T-helper 1 cell treated with Interleukin-12 subunit alpha and Interleukin-12 subunit beta and Interleukin-4 antibody, amounts not matched to agents 30 μg/mL and 1 μg/mL, for 36 hours (primary cell): ENCODE measurements around the gene NCAM2.

Experiments
- H3K27ac Mint-ChIP-seq: one replicate; pipeline ENCODE4 v1.8.0; 2021; ENCODE audit warnings: mild to moderate bottlenecking, mixed read lengths
- H3K27me3 Mint-ChIP-seq: one replicate; pipeline ENCODE4 v1.8.0; 2021; ENCODE audit warnings: low read depth, mixed read lengths
- H3K36me3 Mint-ChIP-seq: one replicate; pipeline ENCODE4 v1.8.0; 2021; ENCODE audit warnings: low read depth, mixed read lengths
- H3K4me1 Mint-ChIP-seq: one replicate; pipeline ENCODE4 v1.8.0; 2021; ENCODE audit warnings: low read depth, mixed read lengths
- H3K4me3 Mint-ChIP-seq: one replicate; pipeline ENCODE4 v1.8.0; 2021; ENCODE audit warnings: mild to moderate bottlenecking, moderate library complexity, mixed read lengths
- H3K9me3 Mint-ChIP-seq: one replicate; pipeline ENCODE4 v1.8.0; 2021; ENCODE audit warnings: mixed read lengths

The NCAM2 gene

DNA sequence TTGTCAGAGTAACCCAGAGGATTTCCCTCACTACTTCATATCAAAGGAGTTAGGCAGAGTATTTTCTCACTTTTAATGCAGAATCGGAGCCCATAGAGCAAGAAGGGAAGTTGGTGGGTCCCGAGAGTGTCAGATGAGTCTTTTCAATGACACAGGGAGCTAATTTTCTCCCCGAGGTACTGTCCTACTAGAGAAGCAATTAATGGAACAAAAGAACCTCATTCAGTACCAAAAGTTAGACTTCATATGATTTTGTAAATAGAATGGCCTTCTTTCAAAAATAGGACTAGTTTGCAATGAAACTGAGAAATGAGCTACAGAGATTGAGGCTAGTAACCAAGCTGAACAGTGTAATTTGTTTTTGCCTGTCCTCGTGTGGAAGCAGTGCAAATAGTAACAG lies 3.9 kb downstream of the NCAM2 start:
- no peaks in the 10 kb centered on the region for H3K36me3 Mint-ChIP-seq
- peaks cover 21% of the 10 kb centered on the region for H3K27me3 Mint-ChIP-seq
- no peak overlapping the region for H3K27ac Mint-ChIP-seq
- H3K4me3 Mint-ChIP-seq, result no peak overlapping the region
- H3K9me3 Mint-ChIP-seq, result no peaks in the 10 kb centered on the region
- peaks cover 4% of the 10 kb centered on the region for H3K4me1 Mint-ChIP-seq

GRCh38 chr21:21003701-21004100 lies 5.5 kb downstream of the NCAM2 start:
- H3K4me3 Mint-ChIP-seq, result no peak overlapping the region
- peaks cover 14% of the 10 kb centered on the region for H3K27me3 Mint-ChIP-seq
- no peaks in the 10 kb centered on the region for H3K36me3 Mint-ChIP-seq
- no peaks in the 10 kb centered on the region for H3K9me3 Mint-ChIP-seq
- H3K27ac Mint-ChIP-seq, result no peak overlapping the region
- H3K4me1 Mint-ChIP-seq, result peaks cover 2% of the 10 kb centered on the region

DNA sequence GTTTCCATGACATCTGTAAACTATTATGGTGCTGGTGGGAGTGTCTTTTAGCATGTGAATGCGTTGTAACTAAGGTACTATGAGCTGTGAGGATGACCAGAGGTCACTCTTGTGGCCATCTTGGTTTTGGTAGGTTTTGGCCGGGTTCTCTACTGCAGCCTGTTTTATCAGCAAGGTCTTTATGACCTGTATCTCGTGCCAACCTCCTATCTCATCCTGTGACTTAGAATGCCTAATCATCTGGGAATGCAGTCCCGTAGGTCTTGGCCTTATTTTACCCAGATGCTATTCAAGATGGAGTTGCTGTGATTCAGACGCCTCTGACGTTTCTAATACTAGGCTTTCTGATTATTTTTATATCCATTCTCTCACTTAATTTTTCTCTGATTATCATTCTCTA lies 9.4 kb downstream of the NCAM2 start:
- no peaks in the 10 kb centered on the region for H3K4me1 Mint-ChIP-seq
- H3K36me3 Mint-ChIP-seq, result no peaks in the 10 kb centered on the region
- H3K27me3 Mint-ChIP-seq, result no peaks in the 10 kb centered on the region
- no peak overlapping the region for H3K27ac Mint-ChIP-seq
- no peaks in the 10 kb centered on the region for H3K9me3 Mint-ChIP-seq
- H3K4me3 Mint-ChIP-seq, result no peak overlapping the region

DNA sequence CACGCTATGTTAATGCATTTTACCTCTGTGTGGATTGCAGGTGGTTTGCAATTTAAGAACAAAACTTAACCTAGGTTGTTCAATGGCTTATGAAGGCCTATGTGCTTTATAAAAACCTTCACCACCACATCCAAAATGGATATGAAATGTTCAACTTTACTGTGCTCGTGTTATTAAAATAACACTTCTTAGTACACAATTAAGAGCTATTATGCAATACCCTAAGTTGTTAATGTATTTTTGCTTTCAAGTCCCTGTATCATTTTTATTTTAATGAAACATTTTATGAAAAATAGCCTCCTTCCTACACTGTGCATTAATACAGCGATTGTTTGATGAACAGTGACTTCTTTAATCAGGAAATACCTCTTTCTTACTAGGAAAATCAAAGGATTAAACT lies 12.0 kb downstream of the NCAM2 start:
- no peaks in the 10 kb centered on the region for H3K36me3 Mint-ChIP-seq
- no peak overlapping the region for H3K4me3 Mint-ChIP-seq
- no peaks in the 10 kb centered on the region for H3K4me1 Mint-ChIP-seq
- H3K27ac Mint-ChIP-seq, result no peak overlapping the region
- no peaks in the 10 kb centered on the region for H3K27me3 Mint-ChIP-seq
- no peaks in the 10 kb centered on the region for H3K9me3 Mint-ChIP-seq

DNA sequence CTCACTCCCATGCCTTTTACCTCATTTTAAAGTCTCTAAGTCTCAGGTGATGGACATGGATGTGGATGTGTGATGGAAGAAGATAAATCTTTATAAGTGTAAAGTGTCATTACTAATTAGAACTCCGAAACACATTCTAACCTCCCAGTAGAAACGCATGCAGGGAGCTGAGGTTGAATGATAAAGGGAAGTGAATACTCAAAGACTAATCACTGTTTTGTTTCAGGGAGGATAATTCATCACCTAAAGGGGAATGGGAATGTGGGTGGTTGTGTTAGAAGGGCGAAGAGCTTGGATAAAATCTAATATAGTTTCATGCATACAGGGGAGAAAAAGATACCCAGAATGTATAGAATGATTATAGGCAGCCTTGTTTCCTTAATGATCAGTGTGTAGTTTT lies 12.5 kb downstream of the NCAM2 start:
- no peaks in the 10 kb centered on the region for H3K9me3 Mint-ChIP-seq
- H3K4me1 Mint-ChIP-seq, result no peaks in the 10 kb centered on the region
- H3K27ac Mint-ChIP-seq, result no peak overlapping the region
- H3K27me3 Mint-ChIP-seq, result no peaks in the 10 kb centered on the region
- no peaks in the 10 kb centered on the region for H3K36me3 Mint-ChIP-seq
- H3K4me3 Mint-ChIP-seq, result no peak overlapping the region

GRCh38 chr21:21018821-21019220 lies 20.6 kb downstream of the NCAM2 start:
- Mint-ChIP-seq H3K36me3 (no peaks in the 10 kb centered on the region), H3K4me3 (no peak overlapping the region), H3K9me3 (no peaks in the 10 kb centered on the region), H3K4me1 (no peaks in the 10 kb centered on the region), H3K27me3 (no peaks in the 10 kb centered on the region), H3K27ac (no peak overlapping the region)

GRCh38 chr21:21019681-21020080 lies 21.5 kb downstream of the NCAM2 start:
- H3K4me3 Mint-ChIP-seq, result no peak overlapping the region

DNA sequence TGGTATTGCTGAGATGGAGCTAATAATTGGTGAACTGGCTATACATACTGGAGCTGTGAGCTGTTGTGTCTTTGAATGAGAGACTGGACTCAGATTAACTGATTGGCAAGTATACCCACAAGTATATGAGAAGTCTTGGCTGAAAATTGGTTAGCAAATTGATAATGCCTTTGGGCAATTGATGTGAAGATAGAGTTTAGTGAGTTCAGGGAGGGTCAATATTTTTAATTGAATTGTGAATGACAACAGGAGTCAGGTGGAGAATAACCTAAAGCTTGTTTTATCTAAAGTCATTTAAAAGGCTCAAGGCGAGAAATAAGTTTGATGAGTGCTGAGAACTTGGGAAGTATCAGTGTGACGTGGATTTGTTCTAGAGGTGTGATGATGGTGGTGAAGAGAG lies 27.5 kb downstream of the NCAM2 start:
- H3K4me1 Mint-ChIP-seq, result no peaks in the 10 kb centered on the region
- no peak overlapping the region for H3K27ac Mint-ChIP-seq
- no peaks in the 10 kb centered on the region for H3K9me3 Mint-ChIP-seq
- no peaks in the 10 kb centered on the region for H3K27me3 Mint-ChIP-seq
- H3K36me3 Mint-ChIP-seq, result no peaks in the 10 kb centered on the region
- H3K4me3 Mint-ChIP-seq, result no peak overlapping the region

More at GRCh38 chr21:21019681-21020080, 21.5 kb downstream of the NCAM2 start:
- Mint-ChIP-seq H3K9me3 (no peaks in the 10 kb centered on the region), H3K4me1 (no peaks in the 10 kb centered on the region), H3K36me3 (no peaks in the 10 kb centered on the region), H3K27me3 (no peaks in the 10 kb centered on the region), H3K27ac (no peak overlapping the region)

DNA sequence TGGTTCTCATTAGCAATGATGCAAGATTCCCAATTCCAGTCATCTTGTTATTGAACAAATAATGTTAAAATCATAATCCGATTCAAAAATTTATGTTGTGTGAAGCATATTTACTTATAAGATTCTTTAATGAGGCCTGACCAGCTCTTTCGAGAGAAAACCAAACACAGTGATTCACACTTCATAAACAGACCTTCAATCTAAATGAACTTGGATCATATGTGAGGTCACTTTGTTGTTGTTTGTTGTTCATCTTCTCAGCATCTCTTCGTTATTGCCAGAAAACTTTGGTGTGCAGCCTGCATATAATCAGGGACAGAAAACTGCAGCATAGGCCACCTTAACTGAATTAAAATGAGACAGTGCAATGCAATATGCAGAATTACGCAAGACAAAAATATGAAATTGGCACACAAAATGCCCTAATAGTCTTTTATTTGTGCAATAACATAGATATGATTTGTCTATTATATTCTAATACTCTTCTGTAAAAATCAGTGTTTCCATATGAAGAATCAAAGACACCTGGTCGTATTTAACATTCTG lies 30.1 kb downstream of the NCAM2 start:
- Mint-ChIP-seq H3K9me3 (no peaks in the 10 kb centered on the region), H3K4me3 (no peak overlapping the region)

DNA sequence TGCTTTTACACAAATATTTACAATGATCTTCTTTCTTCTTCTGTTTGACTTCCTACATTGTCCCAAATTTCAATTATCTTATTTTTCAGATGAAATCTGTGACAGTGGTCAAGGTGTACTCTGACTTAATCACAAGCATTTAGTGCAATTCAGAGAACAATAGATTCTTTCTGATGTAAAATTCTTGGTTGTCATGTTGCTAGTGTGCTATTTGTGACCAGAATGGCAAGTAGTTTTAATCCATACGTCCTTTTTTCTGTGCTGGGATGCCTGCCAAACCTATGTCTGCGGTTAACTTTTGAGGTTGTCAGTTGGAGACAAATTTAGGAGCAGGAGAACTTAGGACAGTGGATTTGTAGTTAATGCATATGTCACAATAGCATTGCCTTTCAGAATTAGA lies 31.0 kb downstream of the NCAM2 start:
- no peaks in the 10 kb centered on the region for H3K9me3 Mint-ChIP-seq
- no peaks in the 10 kb centered on the region for H3K36me3 Mint-ChIP-seq
- H3K27me3 Mint-ChIP-seq, result no peaks in the 10 kb centered on the region
- H3K4me3 Mint-ChIP-seq, result no peak overlapping the region
- H3K27ac Mint-ChIP-seq, result no peak overlapping the region
- no peaks in the 10 kb centered on the region for H3K4me1 Mint-ChIP-seq

More for the DNA sequence above, 30.1 kb downstream of the NCAM2 start:
- no peaks in the 10 kb centered on the region for H3K27me3 Mint-ChIP-seq
- H3K36me3 Mint-ChIP-seq, result no peaks in the 10 kb centered on the region
- no peak overlapping the region for H3K27ac Mint-ChIP-seq
- no peaks in the 10 kb centered on the region for H3K4me1 Mint-ChIP-seq

DNA sequence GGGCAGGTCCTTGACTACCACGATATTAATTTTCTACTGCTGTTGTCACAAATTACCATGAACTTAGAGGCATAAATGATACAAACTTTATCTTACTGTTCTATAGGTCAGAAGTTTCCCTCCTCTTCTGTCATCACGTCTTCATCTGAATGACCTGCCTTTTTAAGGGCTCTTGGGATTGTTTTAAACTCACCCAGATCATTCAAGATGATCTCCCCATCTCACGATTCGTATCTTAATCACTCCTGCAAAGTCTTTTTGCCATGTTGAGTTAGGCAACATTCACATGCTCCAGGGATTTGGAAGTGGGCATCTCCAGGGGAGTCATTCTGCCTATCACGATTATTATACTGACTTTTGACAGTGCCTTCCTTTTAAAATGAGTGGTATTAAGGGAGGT lies 32.1 kb downstream of the NCAM2 start:
- Mint-ChIP-seq H3K4me1 (no peaks in the 10 kb centered on the region), H3K4me3 (no peak overlapping the region), H3K9me3 (no peaks in the 10 kb centered on the region), H3K27ac (no peak overlapping the region), H3K36me3 (no peaks in the 10 kb centered on the region), H3K27me3 (no peaks in the 10 kb centered on the region)

- Mint-ChIP-seq H3K36me3 (no peaks in the 10 kb centered on the region), H3K4me1 (no peaks in the 10 kb centered on the region), H3K4me3 (no peak overlapping the region), H3K27me3 (no peaks in the 10 kb centered on the region), H3K27ac (no peak overlapping the region), H3K9me3 (no peaks in the 10 kb centered on the region)
Measured at GRCh38 chr21:21034036-21034435, 35.8 kb downstream of the NCAM2 start.

GRCh38 chr21:21039624-21040170 lies 41.5 kb downstream of the NCAM2 start:
- Mint-ChIP-seq H3K9me3 (no peaks in the 10 kb centered on the region), H3K27me3 (no peaks in the 10 kb centered on the region), H3K4me3 (no peak overlapping the region), H3K36me3 (no peaks in the 10 kb centered on the region), H3K27ac (no peak overlapping the region), H3K4me1 (no peaks in the 10 kb centered on the region)

- no peaks in the 10 kb centered on the region for H3K36me3 Mint-ChIP-seq
- no peak overlapping the region for H3K4me3 Mint-ChIP-seq
- no peaks in the 10 kb centered on the region for H3K27me3 Mint-ChIP-seq
- no peaks in the 10 kb centered on the region for H3K4me1 Mint-ChIP-seq
- H3K9me3 Mint-ChIP-seq, result no peaks in the 10 kb centered on the region
- no peak overlapping the region for H3K27ac Mint-ChIP-seq
Measured at GRCh38 chr21:21045518-21045917, 47.3 kb downstream of the NCAM2 start.

DNA sequence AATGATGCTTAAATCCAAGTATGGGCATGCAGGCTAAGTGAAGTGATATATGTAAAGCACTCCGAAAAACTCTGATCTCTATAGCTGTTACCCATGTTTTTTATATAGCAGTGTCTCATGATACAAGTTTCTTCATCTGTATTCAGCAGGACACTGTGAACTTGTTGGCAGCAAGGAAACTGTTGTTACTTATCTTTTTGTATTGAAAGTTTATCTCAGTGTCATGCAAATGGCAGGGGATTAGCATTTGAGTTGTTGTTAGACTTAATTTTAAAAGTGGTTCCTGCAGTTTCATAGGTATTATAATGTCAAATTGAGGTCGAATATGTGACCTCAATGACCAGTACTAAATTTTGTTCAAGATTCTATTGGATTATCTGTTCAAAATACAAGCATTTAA lies 47.9 kb downstream of the NCAM2 start:
- Mint-ChIP-seq H3K9me3 (no peaks in the 10 kb centered on the region), H3K4me1 (no peaks in the 10 kb centered on the region)

More for the DNA sequence above, 47.9 kb downstream of the NCAM2 start:
- no peak overlapping the region for H3K4me3 Mint-ChIP-seq
- no peaks in the 10 kb centered on the region for H3K27me3 Mint-ChIP-seq
- no peak overlapping the region for H3K27ac Mint-ChIP-seq
- no peaks in the 10 kb centered on the region for H3K36me3 Mint-ChIP-seq
